Body of pancreas (tissue), 4 donors: Measurements from ENCODE around the gene SRI. TPM values are rescaled to one million over a fixed set of nuclear protein-coding genes. Genes with fewer than 3 reads are reported as not detected.

Experiments used
- ATAC-seq: fragments of 150-250 bp; one replicate; pipeline ENCODE4 v1.9.1; 2016
- DNase-seq, 4 donors: peaks; one replicate each; pipeline ENCODE4 v3.0.0-alpha.2; 2019
- H3K27ac ChIP-seq, 4 donors: fragments of 200-600 bp; sonication (generic); 1 replicate in 3 of 4; 2 replicates in 1 of 4; pipeline versions ENCODE4 v1.5.1 to v1.6.1; 2016 to 2019; ENCODE audit warnings: mild to moderate bottlenecking in 1 of 4, mixed read lengths in 1 of 4, moderate library complexity in 1 of 4
- H3K27me3 ChIP-seq, 2 donors: fragments of 200-600 bp; sonication (generic); one replicate each; pipeline ENCODE4 v1.6.0; 2016; ENCODE audit warnings: mild to moderate bottlenecking in 1 of 2
- H3K36me3 ChIP-seq, 2 donors: fragments of 200-600 bp; sonication (generic); replicated peaks in 1 of 2; 2 replicates each; pipeline ENCODE4 v1.5.1; 2016; ENCODE audit warnings: low read depth in 2 of 2; ENCODE audit not compliant: insufficient read depth in 1 of 2
- H3K4me1 ChIP-seq: fragments of 200-600 bp; sonication (generic); one replicate; pipeline ENCODE4 v1.6.0; 2016
- H3K4me3 ChIP-seq, 2 donors: fragments of 200-600 bp; sonication (generic); 1 replicate in 1 of 2; 2 replicates in 1 of 2; pipeline ENCODE4 v1.5.1; 2016 to 2019
- H3K9me3 ChIP-seq, 3 donors: fragments of 200-600 bp; sonication (generic); 1 replicate in 2 of 3; 2 replicates in 1 of 3; pipeline ENCODE4 v1.5.1; 2016
- CTCF ChIP-seq, 7 experiments: fragments of 450-650 bp in 4 of 7; fragments of 200-600 bp in 3 of 7; sonication (generic) in 3 of 7; IDR thresholded peaks; one replicate each; pipeline ENCODE4 v1.5.1; 2016 to 2019; ENCODE audit warnings: antibody characterized with exemption in 7 of 7
- POLR2A ChIP-seq, 3 donors: fragments of 450-650 bp; IDR thresholded peaks; one replicate each; pipeline ENCODE4 v1.6.1; 2016; ENCODE audit warnings: antibody characterized with exemption in 3 of 3, mild to moderate bottlenecking in 2 of 3
- WGBS, 2 donors: methylation state at CpG; one replicate each; pipeline ENCODE4 v1.1.5; 2017; 5-methylcytosine and 5-hydroxymethylcytosine counted together
- intact Hi-C: fragments of 100-400 bp; cut with DNase I; formaldehyde crosslinking; loops from one replicate; pipeline ENCODE4 v1.15.1; 2023
- total RNA-seq, 2 donors: library from RNA; depleted of rRNA; stranded (reverse); fragments of >200 nt; gene quantifications; one replicate each; pipeline ENCODE4 v1.1.0, GENCODE V29; 2016

The SRI gene
- total RNA-seq, 2 donors from 2014 or later, result 23.1 to 36.3 TPM

- no peaks in the 10 kb centered on the region for H3K36me3 ChIP-seq
- ATAC-seq, result no peak
- no peak overlapping the region for H3K4me3 ChIP-seq
- H3K9me3 ChIP-seq, result no peaks in the 10 kb centered on the region
- H3K4me1 ChIP-seq, result no peaks in the 10 kb centered on the region
- 85 to 89% methylated on average over 1 of the region's 1 CpG for WGBS, 2 donors
- TF ChIP-seq POLR2A (IDR thresholded peaks at IDR 0.05) (no peak), CTCF (IDR thresholded peaks at IDR 0.05) (no peak)
- H3K27me3 ChIP-seq, result no peaks in the 10 kb centered on the region
- no peak for DNase-seq
- H3K27ac ChIP-seq, result no peak overlapping the region
- intact Hi-C loops, result loop anchor here (10.0 kb wide), 1 partner anchor 1385 kb away; no protein-coding TSS in a partner anchor
Measured at GRCh38 chr7:88239852-88240251, 20.0 kb upstream of the SRI start.

- intact Hi-C loops, result no loop called here
- H3K27me3 ChIP-seq, result no peaks in the 10 kb centered on the region
- no peaks in the 10 kb centered on the region for H3K9me3 ChIP-seq
- DNase-seq, result no peak
- TF ChIP-seq CTCF (IDR thresholded peaks at IDR 0.05) (no peak), POLR2A (IDR thresholded peaks at IDR 0.05) (no peak)
- H3K4me3 ChIP-seq, result no peak overlapping the region
- H3K36me3 ChIP-seq, result no peaks in the 10 kb centered on the region
- no peaks in the 10 kb centered on the region for H3K4me1 ChIP-seq
- no peak for ATAC-seq
- H3K27ac ChIP-seq, result no peak overlapping the region
Measured at GRCh38 chr7:88233828-88234227, 14.0 kb upstream of the SRI start.

- H3K27ac ChIP-seq, result no peak overlapping the region
- TF ChIP-seq POLR2A (IDR thresholded peaks at IDR 0.05) (no peak), CTCF (IDR thresholded peaks at IDR 0.05) (no peak)
- H3K9me3 ChIP-seq, result no peaks in the 10 kb centered on the region
- 73 to 80% methylated on average over 5 of the region's 5 CpGs for WGBS, 2 donors
- ATAC-seq (no peak), DNase-seq (no peak)
- no peaks in the 10 kb centered on the region for H3K36me3 ChIP-seq
- intact Hi-C loops, result no loop called here
- no peaks in the 10 kb centered on the region for H3K27me3 ChIP-seq
- H3K4me3 ChIP-seq, result no peak overlapping the region
- peaks cover 21% of the 10 kb centered on the region for H3K4me1 ChIP-seq
Measured at GRCh38 chr7:88230646-88231045, 10.8 kb upstream of the SRI start.

- DNase-seq (no peak), ATAC-seq (no peak)
- Histone ChIP-seq H3K4me1 (peaks cover 33% of the 10 kb centered on the region), H3K36me3 (no peaks in the 10 kb centered on the region), H3K27me3 (no peaks in the 10 kb centered on the region), H3K4me3 (no peak overlapping the region), H3K27ac (no peak overlapping the region), H3K9me3 (no peaks in the 10 kb centered on the region)
- TF ChIP-seq POLR2A (IDR thresholded peaks at IDR 0.05) (no peak), CTCF (IDR thresholded peaks at IDR 0.05) (no peak)
- intact Hi-C loops, result no loop called here
- WGBS, 2 donors, result 96% methylated on average over 4 of the region's 4 CpGs
Measured at GRCh38 chr7:88229302-88229995, 9.6 kb upstream of the SRI start.
